Right lobe of liver (tissue), 4 donors: ENCODE data around the gene CSNK1G1.

Experiments
- CTCF ChIP-seq, 4 donors: fragments of 200-600 bp in 3 of 4; fragments of 450-650 bp in 1 of 4; IDR thresholded peaks; one replicate each; pipeline versions ENCODE4 v1.5.1 to v1.8.0; 2016 to 2022; ENCODE audit warnings: antibody characterized with exemption in 4 of 4, mild to moderate bottlenecking in 2 of 4
- POLR2A ChIP-seq: fragments of 450-650 bp; IDR thresholded peaks from one replicate; pipeline ENCODE4 v1.6.1; 2017; ENCODE audit warnings: antibody characterized with exemption, mild to moderate bottlenecking
- donor health status: DM: no; HTN: no; CAD: no.
- donor health status: DM: no; HTN: no; CAD: no.
- donor health status: DM: no; HTN: yes; CAD: no.

GRCh38 chr15:64216730-64217428 lies 139.1 kb downstream of the CSNK1G1 start:
- TF ChIP-seq CTCF (IDR thresholded peaks at IDR 0.05) (peak in 3 of 4 donors; percentile 17 to 32 (median 28)), POLR2A (no peak)
